Smooth muscle cell (in vitro differentiated cells): ENCODE data around the gene ARFGEF2. TPM values are rescaled to one million over a fixed set of nuclear protein-coding genes. Genes with fewer than 3 reads are reported as not detected.

ENCODE experiments used
- DNase-seq: peaks from one replicate; lab custom pipeline; 2025; ENCODE audit not compliant: unreplicated experiment; lab: John Stamatoyannopoulos, UW
- H2AFZ ChIP-seq: fragments of 200-600 bp; sonication (generic); 2 replicates; pipeline ENCODE4 v1.6.0; 2016; ENCODE audit warnings: antibody characterized with exemption, low read depth, mild to moderate bottlenecking
- H3F3A ChIP-seq: fragments of 200-600 bp; sonication (generic); 2 replicates; pipeline ENCODE4 v1.6.0; 2017; ENCODE audit warnings: antibody characterized with exemption, low read depth
- H3K27ac ChIP-seq: fragments of 200-600 bp; sonication (generic); 2 replicates; pipeline ENCODE4 v1.5.1; 2016; ENCODE audit warnings: low read depth, mild to moderate bottlenecking
- H3K27me3 ChIP-seq: fragments of 200-600 bp; sonication (generic); 2 replicates; pipeline ENCODE4 v1.6.1; 2016; ENCODE audit warnings: low read depth, mild to moderate bottlenecking
- H3K36me3 ChIP-seq: fragments of 200-600 bp; sonication (generic); 2 replicates; pipeline ENCODE4 v1.5.1; 2016; ENCODE audit warnings: low read depth
- H3K4me1 ChIP-seq: fragments of 200-600 bp; sonication (generic); 2 replicates; pipeline ENCODE4 v1.5.1; 2016; ENCODE audit warnings: low read depth
- H3K4me2 ChIP-seq: fragments of 200-600 bp; sonication (generic); 2 replicates; pipeline ENCODE4 v1.6.0; 2016; ENCODE audit warnings: mild to moderate bottlenecking
- H3K4me3 ChIP-seq: fragments of 200-600 bp; sonication (generic); 2 replicates; pipeline ENCODE4 v1.5.1; 2016; ENCODE audit warnings: mild to moderate bottlenecking
- H3K79me2 ChIP-seq: fragments of 200-600 bp; sonication (generic); 2 replicates; pipeline ENCODE4 v1.6.0; 2016; ENCODE audit warnings: low read depth, mild to moderate bottlenecking
- H3K9ac ChIP-seq: fragments of 200-600 bp; sonication (generic); 2 replicates; pipeline ENCODE4 v1.6.0; 2016; ENCODE audit warnings: low read depth
- H3K9me3 ChIP-seq: fragments of 200-600 bp; sonication (generic); replicated peaks from 2 replicates; pipeline ENCODE4 v1.5.1; 2016; ENCODE audit warnings: low read depth
- H4K20me1 ChIP-seq: fragments of 200-600 bp; sonication (generic); 2 replicates; pipeline ENCODE4 v1.6.0; 2016; ENCODE audit warnings: low read depth
- CTCF ChIP-seq: fragments of 200-600 bp; sonication (generic); IDR thresholded peaks from 2 replicates; pipeline ENCODE4 v1.5.1; 2017; ENCODE audit warnings: borderline replicate concordance, mild to moderate bottlenecking, antibody characterized with exemption; ENCODE audit not compliant: insufficient read depth, poor library complexity, severe bottlenecking
- WGBS: methylation state at CpG from one replicate; pipeline ENCODE4 v1.1.7; 2016; ENCODE audit warnings: low lambda C conversion rate; 5-methylcytosine and 5-hydroxymethylcytosine counted together
- polyA plus RNA-seq: library from polyadenylated mRNA; unstranded; fragments of >200 nt; fragmentation: Nextera tagmentation; extraction: Ambion mirVana; gene quantifications from 2 replicates; pipeline ENCODE4 v1.2.1, GENCODE V29; 2016
- total RNA-seq: library from RNA; depleted of rRNA; stranded (reverse); fragments of >200 nt; gene quantifications from 2 replicates; pipeline ENCODE4 v1.2.3, GENCODE V29; 2014

ARFGEF2 gene
- total and polyA plus RNA-seq, 2 experiments from 2014 or later: 6.5 to 29.6 TPM

DNA sequence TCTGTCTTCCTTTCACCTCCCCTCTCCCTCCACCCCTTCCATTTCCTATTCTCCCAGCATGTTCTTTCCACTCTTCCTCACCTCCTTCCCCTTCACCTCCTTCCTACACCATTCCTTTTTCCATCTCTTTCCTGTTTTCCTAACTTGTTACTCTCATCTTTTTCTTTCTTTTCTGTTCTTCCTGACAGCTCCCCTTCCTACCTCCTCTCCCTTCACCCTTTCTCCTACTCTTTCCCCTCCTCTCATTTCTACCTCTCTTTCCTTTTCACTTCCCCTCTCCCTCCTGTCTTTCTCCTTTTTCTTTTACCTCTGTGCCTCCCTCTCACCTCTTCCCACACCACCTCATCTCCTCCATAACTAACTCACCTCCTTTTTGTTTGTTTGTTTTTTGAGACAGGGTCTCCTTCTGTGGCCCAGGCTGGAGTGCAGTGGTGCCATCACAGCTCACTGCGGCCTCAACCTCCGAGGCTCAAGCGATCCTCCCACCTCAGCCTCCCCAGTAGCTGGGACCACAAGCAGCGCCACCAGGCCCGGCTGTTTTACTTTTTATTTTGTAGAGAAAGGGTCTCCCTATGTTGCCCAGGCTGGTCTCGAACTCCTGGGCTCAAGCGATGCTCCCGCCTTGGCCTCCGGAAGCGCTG, 864 bp upstream of the ARFGEF2 start:
- DNase-seq: no peak
- peak overlapping the region; percentile 68 for H3K4me3 ChIP-seq
- H4K20me1 ChIP-seq: peaks cover 21% of the 10 kb centered on the region
- 44% methylated on average over 9 of the region's 10 CpGs for WGBS
- H3K36me3 ChIP-seq: no peaks in the 10 kb centered on the region
- no peaks in the 10 kb centered on the region for H3K27me3 ChIP-seq
- H3K79me2 ChIP-seq: peaks cover 40% of the 10 kb centered on the region
- peaks cover 13% of the 10 kb centered on the region for H3F3A ChIP-seq
- H3K27ac ChIP-seq: peak overlapping the region; percentile 95
- peak overlapping the region; percentile 97 for H3K4me2 ChIP-seq
- H3K9me3 ChIP-seq: no peaks in the 10 kb centered on the region
- peaks cover 16% of the 10 kb centered on the region for H3K4me1 ChIP-seq
- peak overlapping the region; percentile 98 for H3K9ac ChIP-seq
- no peak for TF ChIP-seq CTCF
- H2AFZ ChIP-seq: peak overlapping the region; percentile 64

GRCh38 chr20:48921883-48922820, 641 bp downstream of the ARFGEF2 start:
- peak overlapping the region; percentile 95 for H3K27ac ChIP-seq
- TF ChIP-seq CTCF: no peak
- H3K9me3 ChIP-seq: no peaks in the 10 kb centered on the region
- H4K20me1 ChIP-seq: peaks cover 36% of the 10 kb centered on the region
- H3K79me2 ChIP-seq: peaks cover 55% of the 10 kb centered on the region
- H3K4me2 ChIP-seq: peak overlapping the region; percentile 97
- no peak for DNase-seq
- peak overlapping the region; percentile 98 for H3K9ac ChIP-seq
- peak overlapping the region; percentile 68 for H3K4me3 ChIP-seq
- no peaks in the 10 kb centered on the region for H3K27me3 ChIP-seq
- H3K4me1 ChIP-seq: peaks cover 16% of the 10 kb centered on the region
- no peaks in the 10 kb centered on the region for H3K36me3 ChIP-seq
- H2AFZ ChIP-seq: peak overlapping the region; percentile 40
- peaks cover 13% of the 10 kb centered on the region for H3F3A ChIP-seq
- WGBS: 11% methylated on average over 34 of the region's 34 CpGs

GRCh38 chr20:48923149-48923718, 1.7 kb downstream of the ARFGEF2 start:
- DNase-seq: no peak
- no peak for TF ChIP-seq CTCF
- Histone ChIP-seq H3K36me3 (no peaks in the 10 kb centered on the region), H3K27me3 (no peaks in the 10 kb centered on the region), H2AFZ (no peak overlapping the region), H3K4me3 (peak overlapping the region; percentile 68), H3K4me1 (peaks cover 16% of the 10 kb centered on the region), H3K27ac (peak overlapping the region; percentile 95), H4K20me1 (peaks cover 44% of the 10 kb centered on the region), H3K9ac (peak overlapping the region; percentile 98), H3K9me3 (no peaks in the 10 kb centered on the region), H3K4me2 (peak overlapping the region; percentile 97), H3F3A (peaks cover 13% of the 10 kb centered on the region), H3K79me2 (peaks cover 63% of the 10 kb centered on the region)
- 20% methylated on average over 4 of the region's 4 CpGs for WGBS
